Fibroblast of pulmonary artery (primary cell): ENCODE results near the gene CRYBB3.
"Not testable (repeated sequence)": the region's sequence is repeated elsewhere in the genome, so short reads cannot be mapped to it uniquely, and the experiment has no call there.

ENCODE experiments used
- DNase-seq: peaks from one replicate; pipeline ENCODE4 v3.0.0-alpha.2; 2010; ENCODE audit warnings: low read depth
- H3K4me3 ChIP-seq: replicated peaks from 2 replicates; pipeline ENCODE4 v1.5.1; 2011; ENCODE audit warnings: low read depth, mild to moderate bottlenecking, control low read depth, low read length, moderate library complexity
- TF ChIP-seq, protein P1 (sequence below): IDR thresholded peaks from 2 replicates; pipeline ENCODE4 v1.5.1; 2011; ENCODE audit warnings: mild to moderate bottlenecking, control low read depth, low read length, inconsistent platforms; ENCODE audit errors: missing control alignments

CRYBB3 gene

GRCh38 chr22:25216230-25216629, 16.6 kb downstream of the CRYBB3 start:
- no peak for DNase-seq
- no peak overlapping the region for H3K4me3 ChIP-seq
- TF ChIP-seq, protein P1, sequence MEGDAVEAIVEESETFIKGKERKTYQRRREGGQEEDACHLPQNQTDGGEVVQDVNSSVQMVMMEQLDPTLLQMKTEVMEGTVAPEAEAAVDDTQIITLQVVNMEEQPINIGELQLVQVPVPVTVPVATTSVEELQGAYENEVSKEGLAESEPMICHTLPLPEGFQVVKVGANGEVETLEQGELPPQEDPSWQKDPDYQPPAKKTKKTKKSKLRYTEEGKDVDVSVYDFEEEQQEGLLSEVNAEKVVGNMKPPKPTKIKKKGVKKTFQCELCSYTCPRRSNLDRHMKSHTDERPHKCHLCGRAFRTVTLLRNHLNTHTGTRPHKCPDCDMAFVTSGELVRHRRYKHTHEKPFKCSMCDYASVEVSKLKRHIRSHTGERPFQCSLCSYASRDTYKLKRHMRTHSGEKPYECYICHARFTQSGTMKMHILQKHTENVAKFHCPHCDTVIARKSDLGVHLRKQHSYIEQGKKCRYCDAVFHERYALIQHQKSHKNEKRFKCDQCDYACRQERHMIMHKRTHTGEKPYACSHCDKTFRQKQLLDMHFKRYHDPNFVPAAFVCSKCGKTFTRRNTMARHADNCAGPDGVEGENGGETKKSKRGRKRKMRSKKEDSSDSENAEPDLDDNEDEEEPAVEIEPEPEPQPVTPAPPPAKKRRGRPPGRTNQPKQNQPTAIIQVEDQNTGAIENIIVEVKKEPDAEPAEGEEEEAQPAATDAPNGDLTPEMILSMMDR = no peak

- no peak within 1 kb of the TSS for H3K4me3 ChIP-seq
- TF ChIP-seq, protein P1 = no peak
- no peak for DNase-seq
Measured at GRCh38 chr22:25219211-25219689, 19.6 kb downstream of the CRYBB3 start, which contains the start of gene CRYBB2. Gene CRYBB2 (plus strand): TSS chr22:25219639. CDS start chr22:25221430, 1,791 bp downstream.

DNA sequence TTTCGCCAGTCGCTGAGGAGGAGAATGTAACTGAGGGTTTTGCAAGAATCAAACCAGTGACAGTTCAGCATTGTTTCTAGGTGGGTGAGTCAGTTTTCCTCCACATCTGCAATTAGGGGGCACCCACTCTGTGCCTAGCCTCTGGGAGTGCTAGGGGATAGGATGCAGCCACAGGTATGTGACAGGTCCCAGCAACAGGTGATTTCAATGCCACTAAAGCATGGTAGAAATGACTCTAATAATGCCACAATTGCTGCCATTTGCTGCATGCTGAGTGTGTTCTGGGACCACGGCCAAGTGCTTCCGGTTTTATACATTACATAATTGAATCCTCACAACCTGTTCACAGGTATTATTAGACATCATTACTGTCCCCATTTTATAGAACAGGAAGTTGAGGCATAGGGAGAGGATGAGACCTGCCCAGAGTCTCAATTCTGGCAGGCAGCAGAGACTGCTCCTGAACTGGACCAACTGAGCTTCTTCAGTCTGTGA, 20.3 kb downstream of the CRYBB3 start:
- TF ChIP-seq, protein P1 = no peak
- no peak overlapping the region for H3K4me3 ChIP-seq
- no peak for DNase-seq

- TF ChIP-seq, protein P1 = no peak
- H3K4me3 ChIP-seq = no peak overlapping the region
- no peak for DNase-seq
Measured at GRCh38 chr22:25221790-25222189, 22.1 kb downstream of the CRYBB3 start.

- DNase-seq = no peak
- TF ChIP-seq, protein P1 = no peak
- no peak overlapping the region for H3K4me3 ChIP-seq
Measured at GRCh38 chr22:25223269-25223850, 23.7 kb downstream of the CRYBB3 start.

DNA sequence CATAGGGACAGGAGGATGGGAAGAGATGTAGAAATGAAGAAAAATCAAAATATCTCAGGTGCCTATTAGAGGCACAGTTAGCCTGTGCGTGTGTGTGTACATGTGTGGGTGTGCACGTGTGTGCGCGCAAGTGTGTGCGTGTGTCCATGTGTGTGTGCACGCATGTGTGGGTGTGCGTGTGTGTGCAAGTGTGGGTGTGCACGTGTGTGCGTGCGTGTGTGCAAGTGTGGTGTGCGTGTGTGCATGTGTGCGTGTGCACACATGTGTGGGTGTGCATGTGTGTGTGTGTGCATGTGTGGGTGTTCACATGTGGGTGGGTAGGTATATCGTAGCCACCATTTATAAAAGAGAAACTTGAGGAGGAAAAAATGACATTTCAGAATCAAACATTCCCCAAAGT, 29.2 kb downstream of the CRYBB3 start:
- DNase-seq = no peak
- no peak overlapping the region for H3K4me3 ChIP-seq
- TF ChIP-seq, protein P1 = no peak

GRCh38 chr22:25230760-25231159, 31.1 kb downstream of the CRYBB3 start:
- H3K4me3 ChIP-seq, DNase-seq: not testable (repeated sequence)
